Measurements from ENCODE around the gene OR5AR1.

OR5AR1 gene

GRCh38 chr11:56714206-56714605 is 50.7 kb downstream of the OR5AR1 start:
- TF ChIP-seq CTCF (IDR thresholded peaks at IDR 0.05; ENCODE audit: low read depth, low read length): no peak
- H3K27ac ChIP-seq: no peak overlapping the region
- peaks cover 8% of the 10 kb centered on the region for H3K27me3 ChIP-seq (ENCODE audit: insufficient read depth, low read depth, severe bottlenecking)
- H3K36me3 ChIP-seq: no peaks in the 10 kb centered on the region
- DNase-seq: no peak
- H3K4me3 ChIP-seq (ENCODE audit: low read depth, low read length): no peak overlapping the region
- no peaks in the 10 kb centered on the region for H3K9me3 ChIP-seq (ENCODE audit: severe bottlenecking)
